ENCODE measurements around the gene XPC.

GRCh38 chr3:14200841-14201240 is 22.4 kb upstream of the XPC start:
- TF ChIP-seq CTCF (IDR thresholded peaks at IDR 0.05) (no peak), POLR2A (IDR thresholded peaks at IDR 0.05) (no peak)
